H9 (cell line): Measurements from ENCODE around the gene SLC33A1. TPM values are rescaled to one million over a fixed set of nuclear protein-coding genes. Genes with fewer than 3 reads are reported as not detected.

ENCODE experiments used
- DNase-seq: peaks from one replicate; pipeline ENCODE4 v3.0.0-alpha.2; 2017
- H2AFZ ChIP-seq: one replicate; pipeline ENCODE4 v1.6.1; 2013; ENCODE audit warnings: mild to moderate bottlenecking, low read length, control low read depth, moderate library complexity
- H2AK5ac ChIP-seq: 2 replicates; pipeline ENCODE4 v1.6.1; 2013; ENCODE audit warnings: low read length, control low read depth, mixed read lengths; ENCODE audit not compliant: insufficient read length
- H2BK120ac ChIP-seq: one replicate; pipeline ENCODE4 v1.6.1; 2013; ENCODE audit warnings: low read depth, mild to moderate bottlenecking, low read length, control low read depth, inconsistent platforms; ENCODE audit not compliant: poor library complexity, severe bottlenecking
- H2BK12ac ChIP-seq: 2 replicates; pipeline ENCODE4 v1.6.1; 2013; ENCODE audit warnings: low read length, control low read depth, mixed read lengths, low read depth; ENCODE audit not compliant: insufficient read length
- H2BK15ac ChIP-seq: 2 replicates; pipeline ENCODE4 v1.6.1; 2013; ENCODE audit warnings: low read depth, low read length, control low read depth
- H2BK20ac ChIP-seq: one replicate; pipeline ENCODE4 v1.6.1; 2013; ENCODE audit warnings: low read depth, mild to moderate bottlenecking, low read length, control low read depth, inconsistent platforms; ENCODE audit not compliant: poor library complexity, severe bottlenecking
- H2BK5ac ChIP-seq: 2 replicates; pipeline ENCODE4 v1.6.1; 2013; ENCODE audit warnings: low read length, control low read depth, mixed read lengths; ENCODE audit not compliant: insufficient read length
- H3K14ac ChIP-seq: 2 replicates; pipeline ENCODE4 v1.6.1; 2013; ENCODE audit warnings: low read length, control low read depth; ENCODE audit not compliant: insufficient read depth
- H3K18ac ChIP-seq: 2 replicates; pipeline ENCODE4 v1.6.1; 2013; ENCODE audit warnings: low read depth, mild to moderate bottlenecking, mixed read lengths, low read length, control low read depth; ENCODE audit not compliant: insufficient read length
- H3K23ac ChIP-seq: 2 replicates; pipeline ENCODE4 v1.6.1; 2013; ENCODE audit warnings: low read length, control low read depth, mixed read lengths, low read depth; ENCODE audit not compliant: insufficient read length
- H3K23me2 ChIP-seq: 2 replicates; pipeline ENCODE4 v1.6.1; 2013; ENCODE audit warnings: low read depth, mild to moderate bottlenecking, mixed read lengths, low read length, control low read depth; ENCODE audit not compliant: insufficient read length, poor library complexity, severe bottlenecking
- H3K27ac ChIP-seq: 2 replicates; pipeline ENCODE4 v1.5.1; 2013; ENCODE audit warnings: low read length, control low read depth, mixed read lengths, low read depth; ENCODE audit not compliant: insufficient read length
- H3K27me3 ChIP-seq: 2 replicates; pipeline ENCODE4 v1.6.1; 2013; ENCODE audit warnings: low read length, control low read depth, inconsistent platforms; ENCODE audit not compliant: insufficient read depth
- H3K4ac ChIP-seq: 2 replicates; pipeline ENCODE4 v1.6.1; 2013; ENCODE audit warnings: low read depth, mild to moderate bottlenecking, control low read depth, inconsistent platforms, low read length, moderate library complexity
- H3K4me1 ChIP-seq: 2 replicates; pipeline ENCODE4 v1.6.1; 2013; ENCODE audit warnings: low read length, control low read depth, inconsistent platforms; ENCODE audit not compliant: insufficient read depth
- H3K4me2 ChIP-seq: 2 replicates; pipeline ENCODE4 v1.6.1; 2013; ENCODE audit warnings: low read length, control low read depth, mixed read lengths; ENCODE audit not compliant: insufficient read length, insufficient read depth
- H3K56ac ChIP-seq: 2 replicates; pipeline ENCODE4 v1.6.1; 2013; ENCODE audit warnings: low read depth, mild to moderate bottlenecking, mixed read lengths, low read length, control low read depth; ENCODE audit not compliant: insufficient read length
- H3K79me1 ChIP-seq: 2 replicates; pipeline ENCODE4 v1.6.1; 2013; ENCODE audit warnings: low read depth, mild to moderate bottlenecking, moderate library complexity, low read length, control low read depth, inconsistent platforms; ENCODE audit not compliant: insufficient read depth, poor library complexity, severe bottlenecking
- H3K79me2 ChIP-seq: 2 replicates; pipeline ENCODE4 v1.6.1; 2013; ENCODE audit warnings: low read length, control low read depth, inconsistent platforms; ENCODE audit not compliant: insufficient read depth
- H3K9ac ChIP-seq: 2 replicates; pipeline ENCODE4 v1.6.1; 2013; ENCODE audit warnings: low read length, control low read depth, mixed read lengths; ENCODE audit not compliant: insufficient read length; ENCODE audit errors: extremely low read depth
- H3K9me3 ChIP-seq: one replicate; pipeline ENCODE4 v1.6.1; 2013; ENCODE audit warnings: low read depth, low read length, inconsistent platforms; ENCODE audit not compliant: control insufficient read depth
- H3T11ph ChIP-seq: one replicate; pipeline ENCODE4 v1.6.1; 2013; ENCODE audit warnings: mild to moderate bottlenecking, low read length, control low read depth, inconsistent platforms
- H4K20me1 ChIP-seq: one replicate; pipeline ENCODE4 v1.6.1; 2013; ENCODE audit not compliant: control insufficient read depth, insufficient read length, insufficient read depth
- H4K5ac ChIP-seq: 2 replicates; pipeline ENCODE4 v1.6.1; 2013; ENCODE audit warnings: low read depth, mild to moderate bottlenecking, mixed read lengths, low read length, control low read depth; ENCODE audit not compliant: insufficient read length
- H4K8ac ChIP-seq: replicated peaks from 2 replicates; pipeline ENCODE4 v1.6.1; 2013; ENCODE audit warnings: low read length, control low read depth, mixed read lengths, low read depth; ENCODE audit not compliant: insufficient read length
- H4K91ac ChIP-seq: 2 replicates; pipeline ENCODE4 v1.6.1; 2013; ENCODE audit warnings: low read depth, mild to moderate bottlenecking, moderate library complexity, mixed read lengths, low read length, control low read depth; ENCODE audit not compliant: insufficient read length
- H3K27ac Mint-ChIP-seq, 3 experiments: 2 replicates in 2 of 3; 3 replicates in 1 of 3; pipeline ENCODE4 v1.8.0; 2020 to 2021; ENCODE audit warnings: mixed read lengths in 3 of 3, mild to moderate bottlenecking in 1 of 3, moderate library complexity in 1 of 3
- H3K27me3 Mint-ChIP-seq: 2 replicates; pipeline ENCODE4 v1.8.0; 2021; ENCODE audit warnings: low read depth, mild to moderate bottlenecking, moderate library complexity, mixed read lengths
- H3K36me3 Mint-ChIP-seq, 3 experiments: 2 replicates in 2 of 3; 3 replicates in 1 of 3; pipeline ENCODE4 v1.8.0; 2020 to 2021; ENCODE audit warnings: low read depth in 3 of 3, mixed read lengths in 3 of 3; ENCODE audit not compliant: insufficient read depth in 1 of 3
- H3K4me1 Mint-ChIP-seq, 2 experiments: 2 replicates each; pipeline ENCODE4 v1.8.0; 2020; ENCODE audit warnings: mixed read lengths in 2 of 2
- H3K4me3 Mint-ChIP-seq, 2 experiments: 2 replicates in 1 of 2; 3 replicates in 1 of 2; pipeline ENCODE4 v1.8.0; 2020 to 2021; ENCODE audit warnings: mild to moderate bottlenecking in 2 of 2, mixed read lengths in 2 of 2, moderate library complexity in 1 of 2
- H3K9me3 Mint-ChIP-seq, 2 experiments: 2 replicates in 1 of 2; 3 replicates in 1 of 2; pipeline ENCODE4 v1.8.0; 2020; ENCODE audit warnings: mild to moderate bottlenecking in 2 of 2, mixed read lengths in 2 of 2, moderate library complexity in 1 of 2
- WGBS: extraction: QIAGEN DNeasy Blood & Tissue Kit; methylation state at CpG from one replicate; pipeline ENCODE4 v1.1.7; 2013; ENCODE audit warnings: missing lambda C conversion rate, low lambda C conversion rate, mixed read lengths; ENCODE audit not compliant: insufficient read length; ENCODE audit errors: extremely low coverage; 5-methylcytosine and 5-hydroxymethylcytosine counted together
- total RNA-seq: library from RNA; stranded (reverse); gene quantifications from 2 replicates; pipeline ENCODE4 v1.2.1, GENCODE V29; 2021
- TF ChIP-seq, protein P1 (sequence below): fragments of 200-600 bp; sonication (generic); conservative IDR thresholded peaks from 3 replicates; pipeline ENCODE4 v1.8.0; 2021; ENCODE audit warnings: antibody characterized with exemption, mild to moderate bottlenecking

The SLC33A1 gene
- total RNA-seq, 1 experiment from 2014 or later, result 15.0 TPM

DNA sequence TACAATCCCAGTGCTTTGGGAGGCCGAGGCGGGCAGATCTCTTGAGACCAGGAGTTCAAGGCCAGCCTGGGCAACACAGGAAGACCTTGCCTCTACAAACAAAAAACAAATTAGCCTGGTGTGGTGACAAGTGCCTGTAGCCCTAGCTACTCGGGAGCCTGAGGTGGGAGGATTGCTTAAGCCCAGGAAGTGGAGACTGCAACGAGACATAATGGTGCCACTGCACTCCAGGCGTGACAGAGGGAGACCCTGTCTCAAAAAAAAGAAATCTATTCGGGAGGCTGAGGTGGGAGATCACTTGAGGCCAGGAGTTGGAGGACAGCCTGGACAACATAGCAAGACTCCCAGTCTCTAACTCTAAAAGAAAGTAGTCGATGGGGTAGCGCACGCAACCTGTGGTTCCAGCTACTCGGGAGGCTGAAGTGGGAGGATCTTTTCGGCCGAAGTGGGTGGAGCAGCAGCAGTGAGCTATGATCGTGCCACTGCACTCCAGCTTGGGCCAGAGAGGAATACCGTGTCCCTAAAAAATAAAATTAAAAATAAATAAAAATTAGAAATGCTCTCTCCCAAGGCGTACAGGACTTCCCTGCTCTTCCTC is 48.9 kb downstream of the SLC33A1 start:
- Histone ChIP-seq H2BK20ac (no peak overlapping the region), H3K4ac (no peak overlapping the region), H4K91ac (no peak overlapping the region), H3K27ac (no peak overlapping the region), H3T11ph (no peak overlapping the region), H3K18ac (peak overlapping the region; percentile 93), H3K79me1 (no peaks in the 10 kb centered on the region), H4K5ac (no peak overlapping the region), H4K8ac (no peak overlapping the region), H2AFZ (no peak overlapping the region), H3K23me2 (no peaks in the 10 kb centered on the region), H3K4me2 (peak overlapping the region; percentile 66), H2BK5ac (no peak overlapping the region), H2BK12ac (no peak overlapping the region), H3K9me3 (no peaks in the 10 kb centered on the region), H3K9ac (peak overlapping the region; percentile 84), H4K20me1 (no peaks in the 10 kb centered on the region), H3K27me3 (no peaks in the 10 kb centered on the region), H3K23ac (no peak overlapping the region), H3K56ac (no peak overlapping the region), H3K79me2 (no peaks in the 10 kb centered on the region), H3K4me1 (peaks cover 4% of the 10 kb centered on the region; the same call in 1 of the 2 replicates), H3K14ac (no peak overlapping the region), H2BK120ac (no peak overlapping the region), H2AK5ac (no peak overlapping the region), H2BK15ac (no peak overlapping the region)
- H3K27me3 Mint-ChIP-seq, result no peaks in the 10 kb centered on the region
- H3K4me1 Mint-ChIP-seq, result peaks cover 6% of the 10 kb centered on the region in 2 experiments
- peak overlapping the region; percentile 85 to 91 for H3K4me3 Mint-ChIP-seq
- H3K27ac Mint-ChIP-seq, result peak overlapping the region in 1 of 3 experiments; percentile 51; a peak in 1 of 7 replicates
- peak; percentile 45 for DNase-seq
- peaks cover 1 to 11% (median 6%) of the 10 kb centered on the region in 3 experiments; a peak in 4 of 7 replicates for H3K36me3 Mint-ChIP-seq
- WGBS, result no CpG with 5 or more reads among the region's 15 CpGs
- TF ChIP-seq, protein P1, sequence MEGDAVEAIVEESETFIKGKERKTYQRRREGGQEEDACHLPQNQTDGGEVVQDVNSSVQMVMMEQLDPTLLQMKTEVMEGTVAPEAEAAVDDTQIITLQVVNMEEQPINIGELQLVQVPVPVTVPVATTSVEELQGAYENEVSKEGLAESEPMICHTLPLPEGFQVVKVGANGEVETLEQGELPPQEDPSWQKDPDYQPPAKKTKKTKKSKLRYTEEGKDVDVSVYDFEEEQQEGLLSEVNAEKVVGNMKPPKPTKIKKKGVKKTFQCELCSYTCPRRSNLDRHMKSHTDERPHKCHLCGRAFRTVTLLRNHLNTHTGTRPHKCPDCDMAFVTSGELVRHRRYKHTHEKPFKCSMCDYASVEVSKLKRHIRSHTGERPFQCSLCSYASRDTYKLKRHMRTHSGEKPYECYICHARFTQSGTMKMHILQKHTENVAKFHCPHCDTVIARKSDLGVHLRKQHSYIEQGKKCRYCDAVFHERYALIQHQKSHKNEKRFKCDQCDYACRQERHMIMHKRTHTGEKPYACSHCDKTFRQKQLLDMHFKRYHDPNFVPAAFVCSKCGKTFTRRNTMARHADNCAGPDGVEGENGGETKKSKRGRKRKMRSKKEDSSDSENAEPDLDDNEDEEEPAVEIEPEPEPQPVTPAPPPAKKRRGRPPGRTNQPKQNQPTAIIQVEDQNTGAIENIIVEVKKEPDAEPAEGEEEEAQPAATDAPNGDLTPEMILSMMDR, result no peak
- no peaks in the 10 kb centered on the region for H3K9me3 Mint-ChIP-seq
